AG04450 (cell line): ENCODE data around the gene URI1. TPM values are rescaled to one million over a fixed set of nuclear protein-coding genes. Genes with fewer than 3 reads are reported as not detected.

Experiments used
- CTCF ChIA-PET: fragments of 300-600, 350-600 bp; formaldehyde crosslinking; extraction: SDS; loops from one replicate; lab custom pipeline; 2022; ENCODE audit warnings: antibody characterized with exemption, inconsistent platforms; lab: Charles Lee
- POLR2A ChIA-PET: fragments of 350-600 bp; formaldehyde crosslinking; extraction: SDS; loops from one replicate; lab custom pipeline; 2021; ENCODE audit warnings: antibody characterized with exemption, inconsistent platforms; lab: Yijun Ruan, JAX
- DNase-seq: peaks from one replicate; pipeline ENCODE4 v3.0.0-alpha.2; 2011; ENCODE audit warnings: low read depth, low spot score
- H3K27ac ChIP-seq: one replicate; pipeline ENCODE4 v1.5.1; 2012; ENCODE audit warnings: low read depth, low read length, control low read depth
- H3K27me3 ChIP-seq: one replicate; pipeline ENCODE4 v1.6.0; 2012; ENCODE audit warnings: low read length; ENCODE audit not compliant: control insufficient read depth, insufficient read depth
- H3K4me3 ChIP-seq: 2 replicates; pipeline ENCODE4 v1.5.1; 2011; ENCODE audit warnings: mild to moderate bottlenecking, low read depth, low read length, control low read depth
- H3K9me3 ChIP-seq: 2 replicates; pipeline ENCODE4 v1.5.1; 2012; ENCODE audit warnings: low read length; ENCODE audit not compliant: control insufficient read depth, insufficient read depth
- CTCF ChIP-seq: IDR thresholded peaks from 2 replicates; pipeline ENCODE4 v1.5.1; 2011; ENCODE audit warnings: low read depth, low read length, control low read depth, inconsistent platforms
- polyA plus RNA-seq: library from polyadenylated mRNA; depleted of rRNA; stranded (reverse); fragments of >200 nt; gene quantifications from 2 replicates; pipeline ENCODE4 v1.2.3, GENCODE V29; 2011

URI1 gene
- polyA plus RNA-seq, 1 experiment = 79.0 TPM

- DNase-seq = no peak
- H3K4me3 ChIP-seq = no peak overlapping the region
- no peak for TF ChIP-seq CTCF
- ChIA-PET CTCF (no interaction called here), POLR2A (no interaction called here)
- no peaks in the 10 kb centered on the region for H3K9me3 ChIP-seq
- no peaks in the 10 kb centered on the region for H3K27me3 ChIP-seq
- no peak overlapping the region for H3K27ac ChIP-seq
Measured at GRCh38 chr19:30028118-30028991, 86.3 kb downstream of the URI1 start.

GRCh38 chr19:30028992-30029343 lies 86.9 kb downstream of the URI1 start:
- ChIA-PET POLR2A (no interaction called here), CTCF (no interaction called here)
- no peak overlapping the region for H3K27ac ChIP-seq
- H3K27me3 ChIP-seq = no peaks in the 10 kb centered on the region
- H3K4me3 ChIP-seq = no peak overlapping the region
- DNase-seq = no peak
- H3K9me3 ChIP-seq = no peaks in the 10 kb centered on the region
- TF ChIP-seq CTCF = no peak

- ChIA-PET POLR2A (no interaction called here), CTCF (no interaction called here)
- Histone ChIP-seq H3K27me3 (no peaks in the 10 kb centered on the region), H3K9me3 (no peaks in the 10 kb centered on the region), H3K4me3 (no peak overlapping the region), H3K27ac (no peak overlapping the region)
- DNase-seq = no peak
- no peak for TF ChIP-seq CTCF
Measured at GRCh38 chr19:30029721-30030510, 87.9 kb downstream of the URI1 start.

GRCh38 chr19:30034321-30034720 lies 92.3 kb downstream of the URI1 start:
- ChIA-PET POLR2A (no interaction called here), CTCF (no interaction called here)
- H3K4me3 ChIP-seq = no peak overlapping the region
- TF ChIP-seq CTCF = no peak
- H3K9me3 ChIP-seq = no peaks in the 10 kb centered on the region
- no peak overlapping the region for H3K27ac ChIP-seq
- no peak for DNase-seq
- no peaks in the 10 kb centered on the region for H3K27me3 ChIP-seq
